AG04450 (cell line): ENCODE data around the gene INHBC. TPM values are rescaled to one million over a fixed set of nuclear protein-coding genes. Genes with fewer than 3 reads are reported as not detected.
"Not testable (repeated sequence)": the region's sequence is repeated elsewhere in the genome, so short reads cannot be mapped to it uniquely, and the experiment has no call there.

Experiments used
- CTCF ChIA-PET: fragments of 300-600, 350-600 bp; formaldehyde crosslinking; extraction: SDS; loops from one replicate; lab custom pipeline; 2022; ENCODE audit warnings: antibody characterized with exemption, inconsistent platforms; lab: Charles Lee
- POLR2A ChIA-PET: fragments of 350-600 bp; formaldehyde crosslinking; extraction: SDS; loops from one replicate; lab custom pipeline; 2021; ENCODE audit warnings: antibody characterized with exemption, inconsistent platforms; lab: Yijun Ruan, JAX
- DNase-seq: peaks from one replicate; pipeline ENCODE4 v3.0.0-alpha.2; 2011; ENCODE audit warnings: low read depth, low spot score
- H3K27ac ChIP-seq: one replicate; pipeline ENCODE4 v1.5.1; 2012; ENCODE audit warnings: low read depth, low read length, control low read depth
- H3K27me3 ChIP-seq: one replicate; pipeline ENCODE4 v1.6.0; 2012; ENCODE audit warnings: low read length; ENCODE audit not compliant: control insufficient read depth, insufficient read depth
- H3K4me3 ChIP-seq: 2 replicates; pipeline ENCODE4 v1.5.1; 2011; ENCODE audit warnings: mild to moderate bottlenecking, low read depth, low read length, control low read depth
- H3K9me3 ChIP-seq: 2 replicates; pipeline ENCODE4 v1.5.1; 2012; ENCODE audit warnings: low read length; ENCODE audit not compliant: control insufficient read depth, insufficient read depth
- polyA plus RNA-seq: library from polyadenylated mRNA; depleted of rRNA; stranded (reverse); fragments of >200 nt; gene quantifications from 2 replicates; pipeline ENCODE4 v1.2.3, GENCODE V29; 2011
- TF ChIP-seq, protein P1 (sequence below): IDR thresholded peaks from 2 replicates; pipeline ENCODE4 v1.5.1; 2011; ENCODE audit warnings: low read depth, low read length, control low read depth, inconsistent platforms

The INHBC gene
- polyA plus RNA-seq, 1 experiment = not detected

GRCh38 chr12:57431654-57432188 is 2.9 kb upstream of the INHBC start:
- H3K27me3 ChIP-seq = no peaks in the 10 kb centered on the region
- ChIA-PET POLR2A (no interaction called here), CTCF (interaction anchor here (0.6 kb wide), 1 partner anchor 170 kb away, joined by 5 read pairs; no protein-coding TSS in a partner anchor)
- TF ChIP-seq, protein P1, sequence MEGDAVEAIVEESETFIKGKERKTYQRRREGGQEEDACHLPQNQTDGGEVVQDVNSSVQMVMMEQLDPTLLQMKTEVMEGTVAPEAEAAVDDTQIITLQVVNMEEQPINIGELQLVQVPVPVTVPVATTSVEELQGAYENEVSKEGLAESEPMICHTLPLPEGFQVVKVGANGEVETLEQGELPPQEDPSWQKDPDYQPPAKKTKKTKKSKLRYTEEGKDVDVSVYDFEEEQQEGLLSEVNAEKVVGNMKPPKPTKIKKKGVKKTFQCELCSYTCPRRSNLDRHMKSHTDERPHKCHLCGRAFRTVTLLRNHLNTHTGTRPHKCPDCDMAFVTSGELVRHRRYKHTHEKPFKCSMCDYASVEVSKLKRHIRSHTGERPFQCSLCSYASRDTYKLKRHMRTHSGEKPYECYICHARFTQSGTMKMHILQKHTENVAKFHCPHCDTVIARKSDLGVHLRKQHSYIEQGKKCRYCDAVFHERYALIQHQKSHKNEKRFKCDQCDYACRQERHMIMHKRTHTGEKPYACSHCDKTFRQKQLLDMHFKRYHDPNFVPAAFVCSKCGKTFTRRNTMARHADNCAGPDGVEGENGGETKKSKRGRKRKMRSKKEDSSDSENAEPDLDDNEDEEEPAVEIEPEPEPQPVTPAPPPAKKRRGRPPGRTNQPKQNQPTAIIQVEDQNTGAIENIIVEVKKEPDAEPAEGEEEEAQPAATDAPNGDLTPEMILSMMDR = no peak
- DNase-seq = no peak
- H3K9me3 ChIP-seq = no peaks in the 10 kb centered on the region
- no peak overlapping the region for H3K27ac ChIP-seq
- no peak overlapping the region for H3K4me3 ChIP-seq

GRCh38 chr12:57433370-57433769 is 1.2 kb upstream of the INHBC start:
- ChIA-PET POLR2A (no interaction called here), CTCF (interaction anchor here (1.0 to 1.2 kb wide), 2 partner anchors 19 to 25 kb away, joined by 3 to 4 read pairs; no protein-coding TSS in a partner anchor)
- no peak overlapping the region for H3K27ac ChIP-seq
- H3K4me3 ChIP-seq = no peak overlapping the region
- no peaks in the 10 kb centered on the region for H3K9me3 ChIP-seq
- no peak for DNase-seq
- H3K27me3 ChIP-seq = no peaks in the 10 kb centered on the region
- TF ChIP-seq, protein P1 = no peak

GRCh38 chr12:57435293-57435692 is 709 bp downstream of the INHBC start:
- ChIA-PET POLR2A (no interaction called here), CTCF (interaction anchor here (1.3 kb wide), 1 partner anchor 18 kb away, joined by 5 read pairs; no protein-coding TSS in a partner anchor)
- no peak for DNase-seq
- TF ChIP-seq, protein P1 = no peak
- Histone ChIP-seq H3K27ac (no peak overlapping the region), H3K9me3 (no peaks in the 10 kb centered on the region), H3K4me3 (no peak overlapping the region), H3K27me3 (no peaks in the 10 kb centered on the region)

DNA sequence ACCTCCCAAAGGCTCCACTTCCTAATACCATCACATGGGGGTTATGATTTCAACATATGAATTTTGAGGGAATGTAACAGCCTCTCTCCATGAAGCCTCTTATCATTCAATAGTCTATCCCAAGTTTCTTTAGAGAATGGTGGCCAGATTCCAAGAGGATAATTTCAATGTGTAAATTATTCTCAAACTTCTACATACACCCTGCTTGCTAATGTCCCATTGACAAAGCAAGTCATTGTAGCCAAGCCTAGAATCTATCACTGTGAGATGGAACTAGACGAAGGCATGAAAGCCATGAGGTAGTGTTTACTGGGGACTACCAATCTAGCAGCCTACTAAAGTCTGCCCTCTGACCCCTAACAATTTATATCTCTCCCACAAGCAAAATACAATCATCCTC is 3.8 kb downstream of the INHBC start:
- POLR2A ChIA-PET = interaction anchor here (0.7 kb wide), 1 partner anchor 13 kb away, joined by 3 read pairs; no protein-coding TSS in a partner anchor
- Histone ChIP-seq H3K4me3 (no peak overlapping the region), H3K27me3 (no peaks in the 10 kb centered on the region), H3K9me3 (no peaks in the 10 kb centered on the region), H3K27ac (no peak overlapping the region)
- DNase-seq = no peak
- CTCF ChIA-PET = interaction anchor here (0.9 kb wide), 1 partner anchor 18 kb away, joined by 3 read pairs; no protein-coding TSS in a partner anchor
- TF ChIP-seq, protein P1 = no peak

- Histone ChIP-seq H3K27me3 (no peaks in the 10 kb centered on the region), H3K27ac (no peak overlapping the region), H3K9me3 (no peaks in the 10 kb centered on the region), H3K4me3 (no peak overlapping the region)
- ChIA-PET POLR2A (no interaction called here), CTCF (interaction anchor here (1.8 kb wide), 1 partner anchor 13 kb away, joined by 5 read pairs; no protein-coding TSS in a partner anchor)
- no peak for DNase-seq
- TF ChIP-seq, protein P1 = no peak
These were observed 5.2 kb downstream of the INHBC start for GRCh38 chr12:57439762-57440266.

DNA sequence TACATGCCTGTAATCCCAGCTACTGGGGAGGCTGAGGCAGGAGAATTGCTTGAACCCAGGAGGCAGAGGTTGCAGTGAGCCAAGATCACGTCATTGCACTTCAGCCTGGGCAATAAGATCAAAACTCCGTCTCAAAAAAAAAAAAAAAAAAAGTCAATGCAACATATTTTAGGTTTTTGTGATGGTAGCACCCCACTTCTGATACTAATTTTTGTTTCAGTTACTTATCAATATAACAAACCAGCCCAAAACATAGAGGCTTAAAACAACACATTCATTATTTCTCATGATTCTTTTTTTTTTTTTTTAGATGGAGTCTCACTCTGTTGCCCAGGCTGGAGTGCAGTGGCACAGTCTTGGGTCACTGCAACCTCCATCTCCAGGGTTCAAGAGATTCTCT is 6.8 kb downstream of the INHBC start:
- H3K27me3 ChIP-seq, H3K9me3 ChIP-seq, H3K27ac ChIP-seq, H3K4me3 ChIP-seq, DNase-seq: not testable (repeated sequence)
- ChIA-PET POLR2A (interaction anchor here (0.6 kb wide), 1 partner anchor 1193 kb away, joined by 4 read pairs; no protein-coding TSS in a partner anchor), CTCF (interaction anchor here (1.8 kb wide), 1 partner anchor 11 kb away, joined by 5 read pairs; no protein-coding TSS in a partner anchor)
